Type B pancreatic cell (in vitro differentiated cells): ENCODE results near the gene TMEM178B. TPM values are rescaled to one million over a fixed set of nuclear protein-coding genes. Genes with fewer than 3 reads are reported as not detected.
A peak's percentile ranks its signal among the peaks of the same experiment; 100 is the strongest.
"Not testable (repeated sequence)": the region's sequence is repeated elsewhere in the genome, so short reads cannot be mapped to it uniquely, and the experiment has no call there.

Source experiments
- DNase-seq: peaks from one replicate; pipeline ENCODE4 v3.0.0; 2021; ENCODE audit warnings: mixed read lengths; ENCODE audit not compliant: unreplicated experiment; ENCODE audit errors: extremely low spot score
- H3K27ac Mint-ChIP-seq: 2 replicates; pipeline ENCODE4 v1.8.0; 2021; ENCODE audit warnings: mild to moderate bottlenecking, mixed read lengths
- H3K27me3 Mint-ChIP-seq: 2 replicates; pipeline ENCODE4 v1.8.0; 2021; ENCODE audit warnings: mixed read lengths
- H3K36me3 Mint-ChIP-seq: 2 replicates; pipeline ENCODE4 v1.8.0; 2021; ENCODE audit warnings: mixed read lengths
- H3K4me1 Mint-ChIP-seq: one replicate; pipeline ENCODE4 v1.8.0; 2021; ENCODE audit warnings: mixed read lengths; ENCODE audit not compliant: unreplicated experiment
- H3K4me3 Mint-ChIP-seq: 2 replicates; pipeline ENCODE4 v1.8.0; 2021; ENCODE audit warnings: mild to moderate bottlenecking, mixed read lengths
- H3K9me3 Mint-ChIP-seq: 2 replicates; pipeline ENCODE4 v1.8.0; 2021; ENCODE audit warnings: mixed read lengths
- long read RNA-seq: library from polyadenylated mRNA; unstranded; transcript quantifications from one replicate; pipeline ENCODE4 v2.0.0, GENCODE V29; 2020
- total RNA-seq: library from RNA; stranded (reverse); gene quantifications from 2 replicates; pipeline ENCODE4 v1.2.1, GENCODE V29; 2021; ENCODE audit warnings: low replicate concordance
- TF ChIP-seq, protein P1 (sequence below): fragments of 200-600 bp; sonication (generic); conservative IDR thresholded peaks from 2 replicates; pipeline ENCODE4 v1.5.0; 2021; ENCODE audit warnings: antibody characterized with exemption, mild to moderate bottlenecking

The TMEM178B gene
- 4.7 and 8.7 TPM in 2 replicates for total RNA-seq
- long read RNA-seq, partial matches to known transcripts: 0 of 7 reads
- long read RNA-seq, other reads (novel, unspliced or antisense): 7 of 7 reads

DNA sequence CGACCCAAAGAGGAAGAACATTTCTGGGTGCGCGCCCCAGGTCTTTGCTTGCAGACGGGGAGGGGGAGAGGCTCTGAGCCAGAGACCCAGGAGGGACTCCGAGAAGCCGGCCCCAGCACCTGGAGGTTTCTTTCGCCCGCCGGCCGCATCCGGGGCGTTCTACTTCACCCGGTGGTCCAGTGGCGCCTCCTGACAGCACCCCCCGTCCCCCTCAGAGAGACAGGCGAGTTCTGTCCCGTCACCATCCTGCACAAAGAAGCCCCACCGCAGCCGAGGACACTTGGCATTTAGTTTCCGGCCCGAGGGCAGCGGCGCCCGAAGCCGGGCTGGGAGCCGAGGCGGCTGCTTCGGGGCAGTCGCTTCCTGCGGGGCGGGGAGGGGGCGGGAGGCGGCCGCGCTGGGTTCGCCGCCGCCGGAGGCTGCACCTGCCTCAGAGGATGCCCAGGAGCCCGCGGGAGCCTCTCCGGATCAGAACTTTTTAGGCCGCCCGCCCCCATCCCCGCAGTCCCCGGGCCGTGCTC is at the start of gene TMEM178B:
Gene TMEM178B, plus strand, starts transcription at position 424 of the 521 bp plus-strand sequence.
- Mint-ChIP-seq H3K36me3 (no peaks in the 10 kb centered on the region), H3K9me3 (no peaks in the 10 kb centered on the region), H3K27me3 (peaks cover 44% of the 10 kb centered on the region), H3K4me1 (no peaks in the 10 kb centered on the region), H3K27ac (no peak within 1 kb of the TSS), H3K4me3 (peak within 1 kb of the TSS; percentile 89)
- TF ChIP-seq, protein P1, sequence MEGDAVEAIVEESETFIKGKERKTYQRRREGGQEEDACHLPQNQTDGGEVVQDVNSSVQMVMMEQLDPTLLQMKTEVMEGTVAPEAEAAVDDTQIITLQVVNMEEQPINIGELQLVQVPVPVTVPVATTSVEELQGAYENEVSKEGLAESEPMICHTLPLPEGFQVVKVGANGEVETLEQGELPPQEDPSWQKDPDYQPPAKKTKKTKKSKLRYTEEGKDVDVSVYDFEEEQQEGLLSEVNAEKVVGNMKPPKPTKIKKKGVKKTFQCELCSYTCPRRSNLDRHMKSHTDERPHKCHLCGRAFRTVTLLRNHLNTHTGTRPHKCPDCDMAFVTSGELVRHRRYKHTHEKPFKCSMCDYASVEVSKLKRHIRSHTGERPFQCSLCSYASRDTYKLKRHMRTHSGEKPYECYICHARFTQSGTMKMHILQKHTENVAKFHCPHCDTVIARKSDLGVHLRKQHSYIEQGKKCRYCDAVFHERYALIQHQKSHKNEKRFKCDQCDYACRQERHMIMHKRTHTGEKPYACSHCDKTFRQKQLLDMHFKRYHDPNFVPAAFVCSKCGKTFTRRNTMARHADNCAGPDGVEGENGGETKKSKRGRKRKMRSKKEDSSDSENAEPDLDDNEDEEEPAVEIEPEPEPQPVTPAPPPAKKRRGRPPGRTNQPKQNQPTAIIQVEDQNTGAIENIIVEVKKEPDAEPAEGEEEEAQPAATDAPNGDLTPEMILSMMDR: no peak
- no peak for DNase-seq

DNA sequence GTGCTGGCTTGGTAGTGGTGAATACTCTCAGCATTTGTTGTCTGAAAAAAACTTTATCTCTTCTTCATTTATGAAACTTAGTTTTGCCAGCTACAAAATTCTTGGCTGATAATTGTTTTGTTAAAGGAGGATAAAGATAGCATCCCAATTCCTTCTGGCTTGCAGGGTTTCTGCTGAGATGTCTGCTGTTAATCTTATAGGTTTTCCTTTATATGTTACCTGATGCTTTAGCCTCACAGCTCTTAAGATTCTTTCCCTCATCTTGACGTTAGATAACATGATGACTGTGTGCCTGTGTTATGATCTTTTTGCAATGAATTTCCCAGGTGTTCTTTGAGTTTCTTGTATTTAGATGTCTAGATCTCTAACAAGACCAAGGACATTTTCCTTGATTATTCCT is 49.2 kb upstream of the TMEM178B start:
- DNase-seq: no peak
- no peaks in the 10 kb centered on the region for H3K36me3 Mint-ChIP-seq
- peaks cover 28% of the 10 kb centered on the region for H3K27me3 Mint-ChIP-seq
- H3K4me3 Mint-ChIP-seq: no peak overlapping the region
- no peak overlapping the region for H3K27ac Mint-ChIP-seq
- no peaks in the 10 kb centered on the region for H3K4me1 Mint-ChIP-seq
- peaks cover 20% of the 10 kb centered on the region for H3K9me3 Mint-ChIP-seq
- TF ChIP-seq, protein P1: no peak

DNA sequence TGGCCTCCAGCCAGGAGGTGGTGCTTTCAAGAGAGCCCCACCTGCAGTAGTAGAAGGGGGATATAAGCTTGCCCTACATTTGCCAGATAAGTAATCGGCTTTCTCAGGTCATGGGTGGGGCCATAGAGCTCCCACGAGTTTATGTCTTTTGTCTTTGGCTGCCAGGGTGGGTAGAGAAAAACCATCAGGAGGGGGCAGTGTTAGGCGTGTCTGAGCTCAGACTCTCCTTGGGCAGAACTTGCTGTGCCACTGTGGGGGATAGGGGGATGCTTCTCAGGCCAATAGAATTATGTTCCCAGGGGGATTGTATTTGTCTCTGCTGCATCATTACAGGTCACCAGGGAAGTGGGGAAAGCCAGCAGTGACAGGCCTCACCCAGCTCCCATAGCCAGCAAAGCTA is 46.8 kb upstream of the TMEM178B start:
- Mint-ChIP-seq H3K27me3 (peaks cover 14% of the 10 kb centered on the region), H3K36me3 (no peaks in the 10 kb centered on the region), H3K4me3 (no peak overlapping the region), H3K4me1 (no peaks in the 10 kb centered on the region), H3K27ac (no peak overlapping the region), H3K9me3 (peaks cover 23% of the 10 kb centered on the region)
- no peak for DNase-seq
- TF ChIP-seq, protein P1: no peak

DNA sequence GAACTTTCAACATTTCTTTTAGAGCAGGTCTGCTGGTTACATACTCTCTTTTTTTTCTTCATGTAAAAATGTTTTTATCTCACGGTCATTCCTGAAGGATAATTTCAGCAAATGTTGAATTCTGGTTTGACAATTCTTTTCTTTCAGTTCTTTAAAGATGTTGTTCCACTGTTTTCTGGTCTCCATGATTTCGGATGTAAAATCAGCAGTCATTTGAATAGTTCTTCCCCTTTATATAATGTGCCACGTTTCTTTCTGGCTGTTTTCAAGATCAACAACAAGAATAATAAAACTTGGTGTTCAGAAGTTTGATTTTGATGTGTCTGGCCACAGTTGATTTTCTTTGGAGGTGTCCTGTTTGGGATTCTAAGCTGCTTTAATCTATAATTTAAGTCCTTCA is 45.1 kb upstream of the TMEM178B start:
- no peak for DNase-seq
- no peak overlapping the region for H3K4me3 Mint-ChIP-seq
- H3K9me3 Mint-ChIP-seq: peaks cover 24% of the 10 kb centered on the region
- no peaks in the 10 kb centered on the region for H3K36me3 Mint-ChIP-seq
- no peak overlapping the region for H3K27ac Mint-ChIP-seq
- H3K4me1 Mint-ChIP-seq: no peaks in the 10 kb centered on the region
- H3K27me3 Mint-ChIP-seq: peaks cover 1% of the 10 kb centered on the region
- TF ChIP-seq, protein P1: no peak

DNA sequence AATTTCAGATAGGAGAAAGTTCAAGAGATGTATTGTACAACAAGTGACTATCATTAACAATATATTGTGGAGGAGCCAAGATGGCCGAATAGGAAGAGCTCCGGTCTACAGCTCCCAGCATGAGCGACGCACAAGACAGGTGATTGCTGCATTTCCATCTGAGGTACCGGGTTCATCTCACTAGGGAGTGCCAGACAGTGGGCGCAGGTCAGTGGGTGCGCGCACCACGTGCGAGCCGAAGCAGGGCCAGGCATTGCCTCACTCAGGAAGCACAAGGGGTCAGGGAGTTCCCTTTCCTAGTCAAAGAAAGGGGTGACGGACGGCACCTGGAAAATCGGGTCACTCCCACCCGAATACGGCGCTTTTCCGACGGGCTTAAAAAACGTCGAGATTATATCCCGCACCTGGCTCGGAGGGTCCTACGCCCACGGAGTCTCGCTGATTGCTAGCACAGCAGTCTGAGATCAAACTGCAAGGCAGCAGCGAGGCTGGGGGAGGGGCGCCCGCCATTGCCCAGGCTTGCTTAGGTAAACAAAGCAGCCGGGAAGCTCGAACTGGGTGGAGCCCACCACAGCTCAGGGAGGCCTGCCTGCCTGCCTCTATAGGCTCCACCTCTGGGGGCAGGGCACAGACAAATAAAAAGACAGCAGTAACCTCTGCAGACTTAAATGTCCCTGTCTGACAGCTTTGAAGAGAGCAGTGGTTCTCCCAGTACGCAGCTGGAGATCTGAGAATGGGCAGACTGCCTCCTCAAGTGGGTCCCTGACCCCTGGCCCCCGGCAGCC is 41.1 kb upstream of the TMEM178B start:
- not testable (repeated sequence) for H3K36me3 Mint-ChIP-seq, DNase-seq, H3K27me3 Mint-ChIP-seq, H3K4me3 Mint-ChIP-seq, H3K9me3 Mint-ChIP-seq, H3K27ac Mint-ChIP-seq, H3K4me1 Mint-ChIP-seq

DNA sequence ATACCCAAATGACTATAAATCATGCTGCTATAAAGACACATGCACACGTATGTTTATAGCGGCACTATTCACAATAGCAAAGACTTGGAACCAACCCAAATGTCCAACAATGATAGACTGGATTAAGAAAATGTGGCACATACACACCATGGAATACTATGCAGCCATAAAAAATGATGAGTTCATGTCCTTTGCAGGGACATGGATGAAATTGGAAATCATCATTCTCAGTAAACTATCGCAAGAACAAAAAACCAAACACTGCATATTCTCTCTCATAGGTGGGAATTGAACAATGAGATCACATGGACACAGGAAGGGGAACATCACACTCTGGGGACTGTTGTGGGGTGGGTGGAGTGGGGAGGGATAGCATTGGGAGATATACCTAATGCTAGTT is 35.8 kb upstream of the TMEM178B start:
- H3K27me3 Mint-ChIP-seq, H3K4me3 Mint-ChIP-seq, H3K4me1 Mint-ChIP-seq, H3K9me3 Mint-ChIP-seq, DNase-seq, H3K36me3 Mint-ChIP-seq, H3K27ac Mint-ChIP-seq: not testable (repeated sequence)
